ENCODE data around the gene ECHS1. TPM values are rescaled to one million over a fixed set of nuclear protein-coding genes. Genes with fewer than 3 reads are reported as not detected.

The ECHS1 gene
- polyA plus RNA-seq (2012; rRNA removed) = 72.1 and 97.8 TPM in 2 replicates
- 77.3 and 91.6 TPM in 2 replicates for polyA plus RNA-seq (2012; cell fraction: cytosol; rRNA removed)
- 58.6 and 68.8 TPM in 2 replicates for polyA plus RNA-seq (2012; cell fraction: nucleus; rRNA removed)

DNA sequence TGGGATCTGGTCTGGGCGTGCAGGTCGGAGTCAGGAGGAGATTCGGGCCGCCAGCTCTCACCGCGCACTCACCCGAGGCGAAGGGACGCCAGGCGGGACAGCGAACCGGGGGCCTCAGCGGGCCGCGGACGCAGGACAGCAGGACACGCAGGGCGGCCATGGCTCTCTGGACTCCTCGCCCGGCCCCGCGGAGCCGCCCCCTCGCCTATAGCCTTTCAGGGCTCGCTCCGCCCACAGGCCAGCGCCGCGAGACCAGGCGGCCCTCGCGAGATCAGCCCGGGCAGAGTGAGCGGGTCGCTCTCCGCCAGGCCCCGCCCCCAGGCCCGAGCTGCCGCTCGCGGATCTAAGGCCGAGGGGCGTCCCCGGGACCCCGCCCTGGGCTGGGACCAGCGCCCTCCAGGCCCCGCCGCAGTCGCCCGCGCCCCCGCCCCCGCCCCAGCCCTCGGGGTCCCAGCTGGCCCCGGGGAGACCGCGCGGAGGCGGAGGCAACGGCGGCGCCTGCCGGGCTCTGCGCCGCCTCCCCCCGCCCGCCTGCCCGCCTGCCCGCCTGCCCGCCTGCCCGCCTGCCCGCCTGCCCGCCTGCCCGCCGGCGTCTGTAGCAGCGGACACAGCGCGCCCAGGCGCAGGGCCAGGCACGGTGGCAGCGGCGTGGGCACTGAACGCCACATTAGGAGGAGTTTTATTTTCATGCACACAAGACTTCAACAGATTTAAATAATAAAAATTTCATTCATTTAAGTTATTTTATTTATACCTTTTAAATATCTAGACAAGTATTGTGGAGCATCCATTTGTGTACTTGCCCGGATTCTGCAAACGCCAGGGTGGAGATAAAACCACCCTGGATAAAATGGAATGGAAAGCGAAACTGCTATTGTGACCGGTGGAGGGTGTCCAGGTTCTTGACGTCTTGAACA, at the start of gene ECHS1:
Gene ECHS1 (minus strand): TSS at position 181 of the 917 bp plus-strand sequence. CDS start 21 bp downstream, at position 160.
- H3K27ac ChIP-seq (ENCODE audit: low read depth in 2 of 2, low read length in 1 of 2) = peak within 1 kb of the TSS in 1 of 2 experiments; percentile 89; a peak in 2 of 4 replicates
- no peaks in the 10 kb centered on the region for H4K20me1 ChIP-seq (ENCODE audit: insufficient read depth)
- H3F3A ChIP-seq (replicated peaks; ENCODE audit: insufficient read depth) = no peaks in the 10 kb centered on the region
- peaks cover 9 to 24% of the 10 kb centered on the region in 2 experiments for H3K36me3 ChIP-seq (replicated peaks in 1 of 2; ENCODE audit: control insufficient read depth in 1 of 2, insufficient read depth in 2 of 2, low read length in 1 of 2)
- peak within 1 kb of the TSS; percentile 61 to 80 for H3K4me3 ChIP-seq (ENCODE audit: low read depth in 2 of 2, low read length in 1 of 2)
- H3K9me2 ChIP-seq = no peaks in the 10 kb centered on the region
- no peaks in the 10 kb centered on the region for H3K9me3 ChIP-seq
- peaks cover 9% of the 10 kb centered on the region; the same call in 1 of the 2 replicates for H3K79me2 ChIP-seq (ENCODE audit: insufficient read depth)
- H2AFZ ChIP-seq (ENCODE audit: low read depth) = no peak within 1 kb of the TSS
- WGBS (ENCODE audit: low lambda C conversion rate) = 28% methylated on average over 11 of the region's 89 CpGs
- peak within 1 kb of the TSS; percentile 62 for H3K9ac ChIP-seq
- peaks cover 0 to 17% of the 10 kb centered on the region in 2 experiments; a peak in 2 of 4 replicates for H3K4me1 ChIP-seq (ENCODE audit: control insufficient read depth in 1 of 2, insufficient read depth in 2 of 2, low read depth in 1 of 2, low read length in 1 of 2)
- peak within 1 kb of the TSS; percentile 78 for H3K4me2 ChIP-seq
- no peaks in the 10 kb centered on the region for H3K27me3 ChIP-seq (ENCODE audit: insufficient read depth)
- ChIA-PET POLR2A (interaction anchor here (0.7 to 1.3 kb wide), 4 partner anchors 12 to 49 kb away, joined by 3 to 6 read pairs (median 4); partner anchors contain the start of gene PRAP1), CTCF (interaction anchor here (1.0 kb wide), 1 partner anchor 44 kb away, joined by 5 read pairs; no protein-coding TSS in a partner anchor)
- DNase-seq = peak; percentile 100
- TF ChIP-seq RXRA (IDR thresholded peaks at IDR 0.05; ENCODE audit: borderline replicate concordance, low read depth) = no peak
- TF ChIP-seq CHD2 (IDR thresholded peaks at IDR 0.05; ENCODE audit: low read length, partially characterized antibody) = peak; percentile 100
- no peak for TF ChIP-seq ELF1 (IDR thresholded peaks at IDR 0.05)
- 0 out of 2 replicates have a peak, but pooled peaks have one; percentile 13 for TF ChIP-seq MAX (IDR thresholded peaks at IDR 0.05; ENCODE audit: low read depth)
- TF ChIP-seq FOSL2 (IDR thresholded peaks at IDR 0.05; ENCODE audit: borderline replicate concordance, low read depth) = no peak
- peak; percentile 91 for TF ChIP-seq TAF1 (IDR thresholded peaks at IDR 0.05; ENCODE audit: borderline replicate concordance, low read depth, low read length)
- no peak for TF ChIP-seq RFX5 (IDR thresholded peaks at IDR 0.05; ENCODE audit: low read length)
- no peak for TF ChIP-seq EP300 (IDR thresholded peaks at IDR 0.05; ENCODE audit: borderline replicate concordance in 1 of 2, low read depth in 1 of 2, low read length in 1 of 2)
- TF ChIP-seq JUND (IDR thresholded peaks at IDR 0.05) = no peak
- TF ChIP-seq IRF3 (IDR thresholded peaks at IDR 0.05; ENCODE audit: low read depth, low read length) = no peak
- no peak for TF ChIP-seq TEAD4 (IDR thresholded peaks at IDR 0.05; ENCODE audit: borderline replicate concordance, insufficient read depth)
- TF ChIP-seq, protein P1, sequence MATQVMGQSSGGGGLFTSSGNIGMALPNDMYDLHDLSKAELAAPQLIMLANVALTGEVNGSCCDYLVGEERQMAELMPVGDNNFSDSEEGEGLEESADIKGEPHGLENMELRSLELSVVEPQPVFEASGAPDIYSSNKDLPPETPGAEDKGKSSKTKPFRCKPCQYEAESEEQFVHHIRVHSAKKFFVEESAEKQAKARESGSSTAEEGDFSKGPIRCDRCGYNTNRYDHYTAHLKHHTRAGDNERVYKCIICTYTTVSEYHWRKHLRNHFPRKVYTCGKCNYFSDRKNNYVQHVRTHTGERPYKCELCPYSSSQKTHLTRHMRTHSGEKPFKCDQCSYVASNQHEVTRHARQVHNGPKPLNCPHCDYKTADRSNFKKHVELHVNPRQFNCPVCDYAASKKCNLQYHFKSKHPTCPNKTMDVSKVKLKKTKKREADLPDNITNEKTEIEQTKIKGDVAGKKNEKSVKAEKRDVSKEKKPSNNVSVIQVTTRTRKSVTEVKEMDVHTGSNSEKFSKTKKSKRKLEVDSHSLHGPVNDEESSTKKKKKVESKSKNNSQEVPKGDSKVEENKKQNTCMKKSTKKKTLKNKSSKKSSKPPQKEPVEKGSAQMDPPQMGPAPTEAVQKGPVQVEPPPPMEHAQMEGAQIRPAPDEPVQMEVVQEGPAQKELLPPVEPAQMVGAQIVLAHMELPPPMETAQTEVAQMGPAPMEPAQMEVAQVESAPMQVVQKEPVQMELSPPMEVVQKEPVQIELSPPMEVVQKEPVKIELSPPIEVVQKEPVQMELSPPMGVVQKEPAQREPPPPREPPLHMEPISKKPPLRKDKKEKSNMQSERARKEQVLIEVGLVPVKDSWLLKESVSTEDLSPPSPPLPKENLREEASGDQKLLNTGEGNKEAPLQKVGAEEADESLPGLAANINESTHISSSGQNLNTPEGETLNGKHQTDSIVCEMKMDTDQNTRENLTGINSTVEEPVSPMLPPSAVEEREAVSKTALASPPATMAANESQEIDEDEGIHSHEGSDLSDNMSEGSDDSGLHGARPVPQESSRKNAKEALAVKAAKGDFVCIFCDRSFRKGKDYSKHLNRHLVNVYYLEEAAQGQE (IDR thresholded peaks at IDR 0.05; ENCODE audit: low read depth, low read length) = no peak
- TF ChIP-seq NFIC (IDR thresholded peaks at IDR 0.05; ENCODE audit: borderline replicate concordance) = no peak
- TF ChIP-seq RAD21 (IDR thresholded peaks at IDR 0.05; ENCODE audit: low read length) = no peak
- no peak for TF ChIP-seq EZH2phosphoT487 (IDR thresholded peaks at IDR 0.05; ENCODE audit: borderline replicate concordance, low read depth)
- peak; percentile 85 for TF ChIP-seq YY1 (IDR thresholded peaks at IDR 0.05; ENCODE audit: low read depth)
- no peak for TF ChIP-seq GABPA (IDR thresholded peaks at IDR 0.05; ENCODE audit: low read depth)
- TF ChIP-seq ZBTB33 (IDR thresholded peaks at IDR 0.05; ENCODE audit: borderline replicate concordance, low read depth) = peak; percentile 97
- TF ChIP-seq FOXM1 (IDR thresholded peaks at IDR 0.05; ENCODE audit: low read depth) = no peak
- peak; percentile 95 for TF ChIP-seq POLR2AphosphoS5 (IDR thresholded peaks at IDR 0.05; ENCODE audit: low read depth, low read length)
- peak; percentile 85; the same call in 1 of the 2 replicates for TF ChIP-seq SIN3A (IDR thresholded peaks at IDR 0.05; ENCODE audit: borderline replicate concordance, low read depth, low read length)
- TF ChIP-seq NRF1 (IDR thresholded peaks at IDR 0.05; ENCODE audit: low read depth, low read length) = no peak
- TF ChIP-seq USF1 (IDR thresholded peaks at IDR 0.05; ENCODE audit: borderline replicate concordance, low read depth) = no peak
- no peak for TF ChIP-seq RCOR1 (IDR thresholded peaks at IDR 0.05; ENCODE audit: low read length)
